Neural cell (in vitro differentiated cells): ENCODE data around the gene NDUFC1.

ENCODE experiments used
- CTCF ChIP-seq: fragments of 450-650 bp; IDR thresholded peaks from 2 replicates; pipeline ENCODE4 v1.5.1; 2014; ENCODE audit warnings: antibody characterized with exemption, mild to moderate bottlenecking, moderate library complexity; ENCODE audit not compliant: poor library complexity, severe bottlenecking
- EP300 ChIP-seq: fragments of 450-650 bp; conservative IDR thresholded peaks from 2 replicates; pipeline ENCODE4 v1.6.1; 2014; ENCODE audit warnings: antibody characterized with exemption, mild to moderate bottlenecking, moderate library complexity; ENCODE audit not compliant: poor library complexity, severe bottlenecking
- SMC3 ChIP-seq: fragments of 450-650 bp; conservative IDR thresholded peaks from 2 replicates; pipeline ENCODE4 v1.6.1; 2014; ENCODE audit warnings: antibody characterized with exemption, mild to moderate bottlenecking, moderate library complexity; ENCODE audit not compliant: poor library complexity

DNA sequence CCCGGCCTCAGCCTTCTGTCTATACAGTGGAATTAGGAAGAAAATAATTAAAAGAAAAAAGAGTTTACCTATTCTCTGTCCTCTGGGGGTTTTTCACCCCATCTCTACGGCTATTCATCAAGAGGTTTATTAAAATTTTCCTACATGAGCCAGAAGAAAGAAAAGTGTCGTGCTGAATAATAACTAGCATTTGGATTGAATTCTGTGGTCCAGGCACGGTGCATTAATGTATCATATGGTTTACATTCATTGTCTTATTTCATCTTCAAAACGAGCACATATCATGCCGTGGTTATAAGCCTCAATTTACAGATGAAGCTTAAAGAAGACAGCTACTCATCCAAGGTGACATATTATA lies 6.4 kb downstream of the NDUFC1 start:
- peak; percentile 4 for TF ChIP-seq CTCF
- no peak for TF ChIP-seq EP300
- TF ChIP-seq SMC3, result no peak
